HCT116 (cell line): Measurements from ENCODE around the gene PRC1.

ENCODE experiments used
- CEBPB ChIP-seq: IDR thresholded peaks from 2 replicates; pipeline ENCODE4 v1.6.1; 2012; ENCODE audit warnings: low read depth
- CTCF ChIP-seq, 3 experiments: fragments of 200-600 bp in 1 of 3; sonication (generic) in 1 of 3; IDR thresholded peaks in 2 of 3; conservative IDR thresholded peaks in 1 of 3; 2 replicates each; pipeline ENCODE4 v1.5.1; 2012 to 2017; ENCODE audit warnings: low read depth in 2 of 3, low read length in 2 of 3, antibody characterized with exemption in 1 of 3, borderline replicate concordance in 1 of 3, control low read depth in 1 of 3, mild to moderate bottlenecking in 1 of 3, mixed read lengths in 1 of 3, mixed run types in 1 of 3, moderate library complexity in 1 of 3; ENCODE audit not compliant: insufficient read depth in 1 of 3
- EZH2 ChIP-seq: fragments of 200-600 bp; sonication (generic); IDR thresholded peaks from 2 replicates; pipeline ENCODE4 v1.6.1; 2017; ENCODE audit warnings: antibody characterized with exemption, mixed run types
- EZH2phosphoT487 ChIP-seq: fragments of 200-600 bp; IDR thresholded peaks from 2 replicates; pipeline ENCODE4 v1.6.1; 2018; ENCODE audit warnings: antibody characterized with exemption, borderline replicate concordance
- JUND ChIP-seq: IDR thresholded peaks from 2 replicates; pipeline ENCODE4 v1.6.1; 2012
- POLR2A ChIP-seq: IDR thresholded peaks from 2 replicates; pipeline ENCODE4 v1.7.0; 2011; ENCODE audit warnings: borderline replicate concordance; ENCODE audit not compliant: insufficient read depth, insufficient read length; ENCODE audit errors: extremely low read depth
- POLR2AphosphoS5 ChIP-seq: IDR thresholded peaks from 2 replicates; pipeline ENCODE4 v1.6.1; 2011; ENCODE audit warnings: mild to moderate bottlenecking, low read depth, low read length, moderate library complexity
- RAD21 ChIP-seq: IDR thresholded peaks from 2 replicates; pipeline ENCODE4 v1.6.1; 2012; ENCODE audit warnings: low read depth, mild to moderate bottlenecking
- REST ChIP-seq: IDR thresholded peaks from 2 replicates; pipeline ENCODE4 v1.6.1; 2012; ENCODE audit warnings: low read depth
- SIN3A ChIP-seq: IDR thresholded peaks from 2 replicates; pipeline ENCODE4 v1.6.1; 2012; ENCODE audit warnings: low read depth
- SP1 ChIP-seq: IDR thresholded peaks from 2 replicates; pipeline ENCODE4 v1.6.1; 2012; ENCODE audit warnings: low read depth
- YY1 ChIP-seq: IDR thresholded peaks from 2 replicates; pipeline ENCODE4 v1.6.1; 2011; ENCODE audit warnings: low read length, low read depth, moderate library complexity, mild to moderate bottlenecking; ENCODE audit not compliant: insufficient replicate concordance; ENCODE audit errors: extremely low read depth

- TF ChIP-seq CTCF (IDR thresholded peaks at IDR 0.05 in 2 of 3, conservative IDR thresholded peaks at IDR 0.05 in 1 of 3; ENCODE audit: borderline replicate concordance in 1 of 3, insufficient read depth in 1 of 3, low read depth in 2 of 3, low read length in 2 of 3), result no peak
- no peak for TF ChIP-seq RAD21
- no peak for TF ChIP-seq CEBPB
- TF ChIP-seq JUND, result no peak
- no peak for TF ChIP-seq POLR2A
- no peak for TF ChIP-seq EZH2phosphoT487
- TF ChIP-seq REST, result no peak
- no peak for TF ChIP-seq YY1
- TF ChIP-seq SIN3A, result no peak
- no peak for TF ChIP-seq SP1
- no peak for TF ChIP-seq POLR2AphosphoS5
- no peak for TF ChIP-seq EZH2
Observed at GRCh38 chr15:90959894-90960293, 34.4 kb downstream of the PRC1 start.
